SK-N-SH treated with all-trans-retinoic acid at 6 μM for 48 hours (cell line): ENCODE results near the gene TTBK2.

Source experiments
- ATAC-seq: fragments of 200-7000 bp; cut with Tn5 transposase; 3 replicates; pipeline ENCODE4 v1.9.1; 2020; ENCODE audit warnings: mild to moderate bottlenecking, moderate library complexity
- ARNTL ChIP-seq: fragments of 450-650 bp; formaldehyde crosslinking; IDR thresholded peaks from 2 replicates; pipeline ENCODE4 v1.5.0; 2020; ENCODE audit warnings: low read depth, mild to moderate bottlenecking, moderate library complexity, borderline replicate concordance
- CSDC2 ChIP-seq: fragments of 250-450 bp; sonication (Bioruptor Pico); IDR thresholded peaks from 2 replicates; pipeline ENCODE4 v1.5.0; 2020; ENCODE audit warnings: mild to moderate bottlenecking, moderate library complexity
- CSRNP3 ChIP-seq: fragments of 250-450 bp; sonication (Bioruptor Pico); IDR thresholded peaks from 2 replicates; pipeline ENCODE4 v1.5.1; 2021; ENCODE audit warnings: mild to moderate bottlenecking, moderate library complexity
- ESRRG ChIP-seq: fragments of 250-450 bp; sonication (Bioruptor Pico); IDR thresholded peaks from 2 replicates; pipeline ENCODE4 v1.6.1; 2021; ENCODE audit warnings: mild to moderate bottlenecking
- GLIS3 ChIP-seq: fragments of 250-450 bp; sonication (Bioruptor Pico); IDR thresholded peaks from 2 replicates; pipeline ENCODE4 v1.5.0; 2020; ENCODE audit warnings: mild to moderate bottlenecking, moderate library complexity
- OSR1 ChIP-seq: fragments of 250-450 bp; sonication (Bioruptor Pico); IDR thresholded peaks from 2 replicates; pipeline ENCODE4 v1.8.0; 2022; ENCODE audit warnings: moderate library complexity, mild to moderate bottlenecking, inconsistent platforms
- PATZ1 ChIP-seq: fragments of 250-450 bp; sonication (Bioruptor Pico); IDR thresholded peaks from 2 replicates; pipeline ENCODE4 v1.8.0; 2020; ENCODE audit warnings: mild to moderate bottlenecking, moderate library complexity, borderline replicate concordance
- PPARA ChIP-seq: fragments of 250-450 bp; sonication (Bioruptor Pico); IDR thresholded peaks from 2 replicates; pipeline ENCODE4 v1.5.0; 2020; ENCODE audit warnings: mild to moderate bottlenecking, borderline replicate concordance
- RARB ChIP-seq: fragments of 250-450 bp; sonication (Bioruptor Pico); IDR thresholded peaks from 2 replicates; pipeline ENCODE4 v1.8.0; 2021; ENCODE audit warnings: mild to moderate bottlenecking, moderate library complexity
- SNAI2 ChIP-seq: fragments of 250-450 bp; sonication (Bioruptor Pico); IDR thresholded peaks from 2 replicates; pipeline ENCODE4 v1.5.0; 2020; ENCODE audit warnings: mild to moderate bottlenecking, moderate library complexity
- TCF4 ChIP-seq: fragments of 250-450 bp; sonication (Bioruptor Pico); IDR thresholded peaks from 2 replicates; pipeline ENCODE4 v1.8.0; 2021; ENCODE audit warnings: mild to moderate bottlenecking, moderate library complexity, borderline replicate concordance
- TOX ChIP-seq: fragments of 250-450 bp; sonication (Bioruptor Pico); IDR thresholded peaks from 2 replicates; pipeline ENCODE4 v1.8.0; 2021; ENCODE audit warnings: mild to moderate bottlenecking, moderate library complexity, borderline replicate concordance
- TSHZ2 ChIP-seq: fragments of 250-450 bp; sonication (Bioruptor Pico); IDR thresholded peaks from 2 replicates; pipeline ENCODE4 v1.5.0; 2020; ENCODE audit warnings: mild to moderate bottlenecking, moderate library complexity
- ZC3H10 ChIP-seq: fragments of 250-450 bp; sonication (Bioruptor Pico); IDR thresholded peaks from 2 replicates; pipeline ENCODE4 v1.5.1; 2021; ENCODE audit warnings: mild to moderate bottlenecking, moderate library complexity
- ZFP3 ChIP-seq: fragments of 250-450 bp; sonication (Bioruptor Pico); IDR thresholded peaks from 2 replicates; pipeline ENCODE4 v1.5.0; 2020; ENCODE audit warnings: mild to moderate bottlenecking, moderate library complexity
- ZFP30 ChIP-seq: fragments of 450-650 bp; formaldehyde crosslinking; IDR thresholded peaks from 2 replicates; pipeline ENCODE4 v1.5.0; 2022; ENCODE audit warnings: mild to moderate bottlenecking, moderate library complexity
- ZNF565 ChIP-seq: fragments of 450-650 bp; formaldehyde crosslinking; conservative IDR thresholded peaks from 2 replicates; pipeline ENCODE4 v1.5.0; 2020; ENCODE audit warnings: low read depth, mild to moderate bottlenecking, moderate library complexity
- ZNF70 ChIP-seq: fragments of 450-650 bp; formaldehyde crosslinking; IDR thresholded peaks from 2 replicates; pipeline ENCODE4 v1.5.0; 2020; ENCODE audit warnings: mild to moderate bottlenecking, moderate library complexity
- ZNF8 ChIP-seq: fragments of 450-650 bp; formaldehyde crosslinking; IDR thresholded peaks from 2 replicates; pipeline ENCODE4 v1.5.0; 2020; ENCODE audit warnings: mild to moderate bottlenecking, moderate library complexity
- TF ChIP-seq, protein P1 (sequence below): fragments of 250-450 bp; sonication (Bioruptor Pico); IDR thresholded peaks from 2 replicates; pipeline ENCODE4 v1.5.1; 2020; ENCODE audit warnings: low read depth, mild to moderate bottlenecking, moderate library complexity
- TF ChIP-seq, protein P2 (sequence below): fragments of 250-450 bp; sonication (Bioruptor Pico); IDR thresholded peaks from 2 replicates; pipeline ENCODE4 v1.8.0; 2021; ENCODE audit warnings: low read depth, mild to moderate bottlenecking, moderate library complexity, borderline replicate concordance

Gene TTBK2

GRCh38 chr15:42730536-42730935, 190.0 kb downstream of the TTBK2 start:
- no peak for ATAC-seq
- TF ChIP-seq PATZ1 (CRISPR knock-in tag) (no peak), ZNF8 (CRISPR knock-in tag) (no peak), ESRRG (CRISPR knock-in tag) (no peak), ZNF565 (CRISPR knock-in tag) (no peak), CSDC2 (CRISPR knock-in tag) (no peak), SNAI2 (CRISPR knock-in tag) (no peak), CSRNP3 (CRISPR knock-in tag) (no peak), TSHZ2 (CRISPR knock-in tag) (no peak), GLIS3 (CRISPR knock-in tag) (no peak), TOX (no peak)
- TF ChIP-seq, protein P1, sequence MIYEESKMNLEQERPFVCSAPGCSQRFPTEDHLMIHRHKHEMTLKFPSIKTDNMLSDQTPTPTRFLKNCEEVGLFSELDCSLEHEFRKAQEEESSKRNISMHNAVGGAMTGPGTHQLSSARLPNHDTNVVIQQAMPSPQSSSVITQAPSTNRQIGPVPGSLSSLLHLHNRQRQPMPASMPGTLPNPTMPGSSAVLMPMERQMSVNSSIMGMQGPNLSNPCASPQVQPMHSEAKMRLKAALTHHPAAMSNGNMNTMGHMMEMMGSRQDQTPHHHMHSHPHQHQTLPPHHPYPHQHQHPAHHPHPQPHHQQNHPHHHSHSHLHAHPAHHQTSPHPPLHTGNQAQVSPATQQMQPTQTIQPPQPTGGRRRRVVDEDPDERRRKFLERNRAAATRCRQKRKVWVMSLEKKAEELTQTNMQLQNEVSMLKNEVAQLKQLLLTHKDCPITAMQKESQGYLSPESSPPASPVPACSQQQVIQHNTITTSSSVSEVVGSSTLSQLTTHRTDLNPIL (CRISPR knock-in tag) = no peak

- no peak for ATAC-seq
- TF ChIP-seq ZC3H10 (CRISPR knock-in tag) (no peak), TOX (no peak), ZNF70 (CRISPR knock-in tag) (no peak), ARNTL (no peak), RARB (CRISPR knock-in tag) (no peak)
These were observed 190.4 kb downstream of the TTBK2 start for GRCh38 chr15:42730135-42730534.

DNA sequence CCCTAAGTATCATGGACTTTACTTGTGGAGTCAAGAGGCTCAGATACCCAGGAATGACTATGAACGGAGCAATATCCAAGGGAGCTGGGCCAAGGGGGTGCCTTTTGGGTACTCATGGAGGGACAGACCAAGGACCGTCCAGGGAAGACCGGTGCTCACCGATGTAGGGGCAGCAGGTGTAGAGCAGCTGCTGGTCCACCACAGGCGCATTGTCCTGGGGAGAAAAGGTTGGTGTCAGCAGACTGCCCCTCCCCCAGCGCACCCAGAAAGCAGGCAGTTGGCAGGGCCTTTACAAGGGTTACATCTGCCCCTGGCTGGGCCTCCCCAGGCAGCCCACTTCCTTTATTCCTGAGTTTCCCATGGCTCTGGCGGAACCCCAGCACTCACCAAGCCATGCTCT, 191.2 kb downstream of the TTBK2 start:
- no peak for ATAC-seq
- TF ChIP-seq ZFP30 (CRISPR knock-in tag) = no peak
- TF ChIP-seq ESRRG (CRISPR knock-in tag) = no peak
- TF ChIP-seq TCF4 (CRISPR knock-in tag) = no peak
- no peak for TF ChIP-seq ZC3H10 (CRISPR knock-in tag)
- TF ChIP-seq PPARA (CRISPR knock-in tag) = no peak
- TF ChIP-seq, protein P2, sequence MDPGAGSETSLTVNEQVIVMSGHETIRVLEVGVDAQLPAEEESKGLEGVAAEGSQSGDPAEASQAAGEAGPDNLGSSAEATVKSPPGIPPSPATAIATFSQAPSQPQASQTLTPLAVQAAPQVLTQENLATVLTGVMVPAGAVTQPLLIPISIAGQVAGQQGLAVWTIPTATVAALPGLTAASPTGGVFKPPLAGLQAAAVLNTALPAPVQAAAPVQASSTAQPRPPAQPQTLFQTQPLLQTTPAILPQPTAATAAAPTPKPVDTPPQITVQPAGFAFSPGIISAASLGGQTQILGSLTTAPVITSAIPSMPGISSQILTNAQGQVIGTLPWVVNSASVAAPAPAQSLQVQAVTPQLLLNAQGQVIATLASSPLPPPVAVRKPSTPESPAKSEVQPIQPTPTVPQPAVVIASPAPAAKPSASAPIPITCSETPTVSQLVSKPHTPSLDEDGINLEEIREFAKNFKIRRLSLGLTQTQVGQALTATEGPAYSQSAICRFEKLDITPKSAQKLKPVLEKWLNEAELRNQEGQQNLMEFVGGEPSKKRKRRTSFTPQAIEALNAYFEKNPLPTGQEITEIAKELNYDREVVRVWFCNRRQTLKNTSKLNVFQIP (CRISPR knock-in tag) = no peak
- no peak for TF ChIP-seq GLIS3 (CRISPR knock-in tag)
- TF ChIP-seq PATZ1 (CRISPR knock-in tag) = no peak
- TF ChIP-seq OSR1 (CRISPR knock-in tag) = no peak
- TF ChIP-seq TSHZ2 (CRISPR knock-in tag) = no peak
- no peak for TF ChIP-seq ZNF70 (CRISPR knock-in tag)
- TF ChIP-seq, protein P1 (CRISPR knock-in tag) = no peak
- no peak for TF ChIP-seq TOX
- TF ChIP-seq ZNF565 (CRISPR knock-in tag) = no peak
- TF ChIP-seq ZFP3 (CRISPR knock-in tag) = no peak
